ENCODE measurements around the gene ELOVL1. TPM values are rescaled to one million over a fixed set of nuclear protein-coding genes. Genes with fewer than 3 reads are reported as not detected.

The ELOVL1 gene
- total and polyA plus RNA-seq, 10 of the 15 experiments (the other 5 are each of a cell fraction or from before 2014, with no cell fraction given): 58.5 to 139 (median 89.8) TPM

GRCh38 chr1:43367904-43368645 is at the start of gene ELOVL1 (continued):
- TF ChIP-seq, protein P1, sequence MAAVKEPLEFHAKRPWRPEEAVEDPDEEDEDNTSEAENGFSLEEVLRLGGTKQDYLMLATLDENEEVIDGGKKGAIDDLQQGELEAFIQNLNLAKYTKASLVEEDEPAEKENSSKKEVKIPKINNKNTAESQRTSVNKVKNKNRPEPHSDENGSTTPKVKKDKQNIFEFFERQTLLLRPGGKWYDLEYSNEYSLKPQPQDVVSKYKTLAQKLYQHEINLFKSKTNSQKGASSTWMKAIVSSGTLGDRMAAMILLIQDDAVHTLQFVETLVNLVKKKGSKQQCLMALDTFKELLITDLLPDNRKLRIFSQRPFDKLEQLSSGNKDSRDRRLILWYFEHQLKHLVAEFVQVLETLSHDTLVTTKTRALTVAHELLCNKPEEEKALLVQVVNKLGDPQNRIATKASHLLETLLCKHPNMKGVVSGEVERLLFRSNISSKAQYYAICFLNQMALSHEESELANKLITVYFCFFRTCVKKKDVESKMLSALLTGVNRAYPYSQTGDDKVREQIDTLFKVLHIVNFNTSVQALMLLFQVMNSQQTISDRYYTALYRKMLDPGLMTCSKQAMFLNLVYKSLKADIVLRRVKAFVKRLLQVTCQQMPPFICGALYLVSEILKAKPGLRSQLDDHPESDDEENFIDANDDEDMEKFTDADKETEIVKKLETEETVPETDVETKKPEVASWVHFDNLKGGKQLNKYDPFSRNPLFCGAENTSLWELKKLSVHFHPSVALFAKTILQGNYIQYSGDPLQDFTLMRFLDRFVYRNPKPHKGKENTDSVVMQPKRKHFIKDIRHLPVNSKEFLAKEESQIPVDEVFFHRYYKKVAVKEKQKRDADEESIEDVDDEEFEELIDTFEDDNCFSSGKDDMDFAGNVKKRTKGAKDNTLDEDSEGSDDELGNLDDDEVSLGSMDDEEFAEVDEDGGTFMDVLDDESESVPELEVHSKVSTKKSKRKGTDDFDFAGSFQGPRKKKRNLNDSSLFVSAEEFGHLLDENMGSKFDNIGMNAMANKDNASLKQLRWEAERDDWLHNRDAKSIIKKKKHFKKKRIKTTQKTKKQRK (IDR thresholded peaks at IDR 0.05; ENCODE audit: low read depth, low read length): no peak
- TF ChIP-seq, protein P2, sequence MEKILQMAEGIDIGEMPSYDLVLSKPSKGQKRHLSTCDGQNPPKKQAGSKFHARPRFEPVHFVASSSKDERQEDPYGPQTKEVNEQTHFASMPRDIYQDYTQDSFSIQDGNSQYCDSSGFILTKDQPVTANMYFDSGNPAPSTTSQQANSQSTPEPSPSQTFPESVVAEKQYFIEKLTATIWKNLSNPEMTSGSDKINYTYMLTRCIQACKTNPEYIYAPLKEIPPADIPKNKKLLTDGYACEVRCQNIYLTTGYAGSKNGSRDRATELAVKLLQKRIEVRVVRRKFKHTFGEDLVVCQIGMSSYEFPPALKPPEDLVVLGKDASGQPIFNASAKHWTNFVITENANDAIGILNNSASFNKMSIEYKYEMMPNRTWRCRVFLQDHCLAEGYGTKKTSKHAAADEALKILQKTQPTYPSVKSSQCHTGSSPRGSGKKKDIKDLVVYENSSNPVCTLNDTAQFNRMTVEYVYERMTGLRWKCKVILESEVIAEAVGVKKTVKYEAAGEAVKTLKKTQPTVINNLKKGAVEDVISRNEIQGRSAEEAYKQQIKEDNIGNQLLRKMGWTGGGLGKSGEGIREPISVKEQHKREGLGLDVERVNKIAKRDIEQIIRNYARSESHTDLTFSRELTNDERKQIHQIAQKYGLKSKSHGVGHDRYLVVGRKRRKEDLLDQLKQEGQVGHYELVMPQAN (conservative IDR thresholded peaks at IDR 0.05): peak; percentile 89
- TF ChIP-seq TCF7 (IDR thresholded peaks at IDR 0.05; ENCODE audit: borderline replicate concordance) (no peak), SUZ12 (IDR thresholded peaks at IDR 0.05; ENCODE audit: unreplicated experiment) (no peak), TARDBP (IDR thresholded peaks at IDR 0.05; ENCODE audit: borderline replicate concordance) (0 out of 2 replicates have a peak, but pooled peaks have one; percentile 26), CHD4 (IDR thresholded peaks at IDR 0.05) (no peak), ZNF274 (IDR thresholded peaks at IDR 0.05; ENCODE audit: insufficient read depth, insufficient read length) (no peak), GABPA (IDR thresholded peaks at IDR 0.05; ENCODE audit: low read depth) (no peak), SMC3 (IDR thresholded peaks at IDR 0.05; ENCODE audit: borderline replicate concordance, low read length) (peak; percentile 24; the same call in 1 of the 2 replicates), RB1 (IDR thresholded peaks at IDR 0.05; ENCODE audit: borderline replicate concordance) (peak; percentile 90; the same call in 1 of the 2 replicates), PRDM15 (CRISPR knock-in tag; IDR thresholded peaks at IDR 0.05) (no peak), TAF1 (IDR thresholded peaks at IDR 0.05; ENCODE audit: borderline replicate concordance, low read depth, low read length) (peak; percentile 91; the same call in 1 of the 2 replicates), HDAC2 (IDR thresholded peaks at IDR 0.05) (no peak)
- TF ChIP-seq, protein P3, sequence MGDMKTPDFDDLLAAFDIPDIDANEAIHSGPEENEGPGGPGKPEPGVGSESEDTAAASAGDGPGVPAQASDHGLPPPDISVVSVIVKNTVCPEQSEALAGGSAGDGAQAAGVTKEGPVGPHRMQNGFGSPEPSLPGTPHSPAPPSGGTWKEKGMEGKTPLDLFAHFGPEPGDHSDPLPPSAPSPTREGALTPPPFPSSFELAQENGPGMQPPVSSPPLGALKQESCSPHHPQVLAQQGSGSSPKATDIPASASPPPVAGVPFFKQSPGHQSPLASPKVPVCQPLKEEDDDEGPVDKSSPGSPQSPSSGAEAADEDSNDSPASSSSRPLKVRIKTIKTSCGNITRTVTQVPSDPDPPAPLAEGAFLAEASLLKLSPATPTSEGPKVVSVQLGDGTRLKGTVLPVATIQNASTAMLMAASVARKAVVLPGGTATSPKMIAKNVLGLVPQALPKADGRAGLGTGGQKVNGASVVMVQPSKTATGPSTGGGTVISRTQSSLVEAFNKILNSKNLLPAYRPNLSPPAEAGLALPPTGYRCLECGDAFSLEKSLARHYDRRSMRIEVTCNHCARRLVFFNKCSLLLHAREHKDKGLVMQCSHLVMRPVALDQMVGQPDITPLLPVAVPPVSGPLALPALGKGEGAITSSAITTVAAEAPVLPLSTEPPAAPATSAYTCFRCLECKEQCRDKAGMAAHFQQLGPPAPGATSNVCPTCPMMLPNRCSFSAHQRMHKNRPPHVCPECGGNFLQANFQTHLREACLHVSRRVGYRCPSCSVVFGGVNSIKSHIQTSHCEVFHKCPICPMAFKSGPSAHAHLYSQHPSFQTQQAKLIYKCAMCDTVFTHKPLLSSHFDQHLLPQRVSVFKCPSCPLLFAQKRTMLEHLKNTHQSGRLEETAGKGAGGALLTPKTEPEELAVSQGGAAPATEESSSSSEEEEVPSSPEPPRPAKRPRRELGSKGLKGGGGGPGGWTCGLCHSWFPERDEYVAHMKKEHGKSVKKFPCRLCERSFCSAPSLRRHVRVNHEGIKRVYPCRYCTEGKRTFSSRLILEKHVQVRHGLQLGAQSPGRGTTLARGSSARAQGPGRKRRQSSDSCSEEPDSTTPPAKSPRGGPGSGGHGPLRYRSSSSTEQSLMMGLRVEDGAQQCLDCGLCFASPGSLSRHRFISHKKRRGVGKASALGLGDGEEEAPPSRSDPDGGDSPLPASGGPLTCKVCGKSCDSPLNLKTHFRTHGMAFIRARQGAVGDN (IDR thresholded peaks at IDR 0.05): no peak
- TF ChIP-seq, protein P4, sequence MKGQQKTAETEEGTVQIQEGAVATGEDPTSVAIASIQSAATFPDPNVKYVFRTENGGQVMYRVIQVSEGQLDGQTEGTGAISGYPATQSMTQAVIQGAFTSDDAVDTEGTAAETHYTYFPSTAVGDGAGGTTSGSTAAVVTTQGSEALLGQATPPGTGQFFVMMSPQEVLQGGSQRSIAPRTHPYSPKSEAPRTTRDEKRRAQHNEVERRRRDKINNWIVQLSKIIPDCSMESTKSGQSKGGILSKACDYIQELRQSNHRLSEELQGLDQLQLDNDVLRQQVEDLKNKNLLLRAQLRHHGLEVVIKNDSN (IDR thresholded peaks at IDR 0.05; ENCODE audit: borderline replicate concordance, extremely low read length, insufficient read depth, low read depth, low read length): no peak
